C4-2B (cell line): ENCODE measurements around the gene LYRM4.

Source experiments
- H3K27ac ChIP-seq: fragments of 450-650 bp; 2 replicates; pipeline ENCODE4 v1.5.1; 2017
- ZFX ChIP-seq: fragments of 450-650 bp; IDR thresholded peaks from 2 replicates; pipeline ENCODE4 v1.6.1; 2017
- TF ChIP-seq, protein P1 (sequence below): fragments of 450-650 bp; conservative IDR thresholded peaks from 2 replicates; pipeline ENCODE4 v1.5.1; 2017; ENCODE audit warnings: mild to moderate bottlenecking

The LYRM4 gene

DNA sequence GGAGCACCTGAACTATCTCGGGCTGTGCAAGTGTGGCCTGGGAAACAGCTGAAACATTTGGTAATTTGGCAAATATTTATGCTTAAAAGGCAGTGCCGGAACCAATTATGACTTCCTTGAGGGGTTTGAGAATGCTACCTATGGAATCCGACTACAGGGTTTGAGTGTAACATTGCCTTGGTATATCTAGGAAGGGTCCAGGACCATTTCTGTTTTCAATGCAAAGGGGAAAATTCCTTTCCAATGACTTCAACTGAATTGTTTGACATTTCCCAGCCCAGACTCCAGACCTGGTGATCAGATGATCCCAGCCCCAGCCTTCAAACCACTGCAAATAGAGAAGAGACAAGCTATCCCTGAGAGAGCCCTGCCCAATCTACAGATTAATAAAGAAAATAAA, 180.2 kb downstream of the LYRM4 start:
- no peak for TF ChIP-seq ZFX
- TF ChIP-seq, protein P1, sequence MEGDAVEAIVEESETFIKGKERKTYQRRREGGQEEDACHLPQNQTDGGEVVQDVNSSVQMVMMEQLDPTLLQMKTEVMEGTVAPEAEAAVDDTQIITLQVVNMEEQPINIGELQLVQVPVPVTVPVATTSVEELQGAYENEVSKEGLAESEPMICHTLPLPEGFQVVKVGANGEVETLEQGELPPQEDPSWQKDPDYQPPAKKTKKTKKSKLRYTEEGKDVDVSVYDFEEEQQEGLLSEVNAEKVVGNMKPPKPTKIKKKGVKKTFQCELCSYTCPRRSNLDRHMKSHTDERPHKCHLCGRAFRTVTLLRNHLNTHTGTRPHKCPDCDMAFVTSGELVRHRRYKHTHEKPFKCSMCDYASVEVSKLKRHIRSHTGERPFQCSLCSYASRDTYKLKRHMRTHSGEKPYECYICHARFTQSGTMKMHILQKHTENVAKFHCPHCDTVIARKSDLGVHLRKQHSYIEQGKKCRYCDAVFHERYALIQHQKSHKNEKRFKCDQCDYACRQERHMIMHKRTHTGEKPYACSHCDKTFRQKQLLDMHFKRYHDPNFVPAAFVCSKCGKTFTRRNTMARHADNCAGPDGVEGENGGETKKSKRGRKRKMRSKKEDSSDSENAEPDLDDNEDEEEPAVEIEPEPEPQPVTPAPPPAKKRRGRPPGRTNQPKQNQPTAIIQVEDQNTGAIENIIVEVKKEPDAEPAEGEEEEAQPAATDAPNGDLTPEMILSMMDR = no peak
- no peak overlapping the region for H3K27ac ChIP-seq

GRCh38 chr6:5079692-5080091, 181.1 kb downstream of the LYRM4 start:
- TF ChIP-seq ZFX = no peak
- TF ChIP-seq, protein P1 = no peak
- no peak overlapping the region for H3K27ac ChIP-seq

GRCh38 chr6:5078121-5078669, 182.6 kb downstream of the LYRM4 start:
- TF ChIP-seq ZFX = no peak
- TF ChIP-seq, protein P1 = no peak; the same call in 1 of the 2 replicates

DNA sequence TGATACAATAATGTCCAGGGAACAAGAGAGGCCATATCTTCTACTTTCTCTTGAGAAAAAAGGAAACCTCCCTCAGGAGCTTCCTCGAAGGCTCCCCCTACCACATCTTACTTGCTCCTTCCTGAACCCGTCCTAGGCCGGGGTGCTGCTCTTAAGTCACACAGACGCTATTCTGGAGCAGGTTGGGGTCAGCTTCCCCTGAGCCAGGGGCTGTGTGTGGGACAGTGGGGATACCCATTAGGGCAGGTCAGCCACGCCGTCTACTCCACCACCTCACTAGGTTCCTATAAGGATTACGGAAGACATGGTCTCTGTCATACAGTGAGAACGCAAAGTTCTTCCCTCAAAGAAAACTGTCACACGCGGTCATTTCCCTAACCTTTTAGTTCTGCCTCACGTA, 183.8 kb downstream of the LYRM4 start:
- H3K27ac ChIP-seq = no peak overlapping the region
- TF ChIP-seq ZFX = no peak
- TF ChIP-seq, protein P1 = no peak

More at GRCh38 chr6:5078121-5078669, 182.6 kb downstream of the LYRM4 start:
- no peak overlapping the region for H3K27ac ChIP-seq

- no peak overlapping the region for H3K27ac ChIP-seq
- TF ChIP-seq, protein P1 = no peak
- TF ChIP-seq ZFX = no peak
These were observed 186.8 kb downstream of the LYRM4 start for GRCh38 chr6:5073992-5074391.

- no peak overlapping the region for H3K27ac ChIP-seq
- TF ChIP-seq, protein P1 = no peak
- TF ChIP-seq ZFX = no peak
These were observed 188.3 kb downstream of the LYRM4 start for GRCh38 chr6:5072440-5072839.

- no peak for TF ChIP-seq ZFX
- TF ChIP-seq, protein P1 = no peak
- no peak overlapping the region for H3K27ac ChIP-seq
These were observed 189.5 kb downstream of the LYRM4 start for GRCh38 chr6:5071216-5071615.
